Bronchial epithelial cell (primary cell): Measurements from ENCODE around the gene SLC10A7. TPM values are rescaled to one million over a fixed set of nuclear protein-coding genes. Genes with fewer than 3 reads are reported as not detected.

Source experiments
- DNase-seq: peaks from one replicate; pipeline ENCODE4 v3.0.0-alpha.2; 2010; ENCODE audit warnings: low read depth
- FAIRE-seq: peaks from 2 replicates; lab custom pipeline; 2011; peaks lifted over from hg19 to GRCh38; lab: Jason Lieb, UNC
- H3K27me3 ChIP-seq: 2 replicates; pipeline ENCODE4 v1.5.1; 2011; ENCODE audit warnings: low read length; ENCODE audit not compliant: control insufficient read depth, insufficient read depth
- H3K36me3 ChIP-seq: 2 replicates; pipeline ENCODE4 v1.5.1; 2011; ENCODE audit warnings: low read length; ENCODE audit not compliant: control insufficient read depth, insufficient read depth
- H3K4me3 ChIP-seq: 2 replicates; pipeline ENCODE4 v1.5.1; 2011; ENCODE audit warnings: mild to moderate bottlenecking, low read depth, low read length, control low read depth
- CTCF ChIP-seq: IDR thresholded peaks from 2 replicates; pipeline ENCODE4 v1.5.1; 2011; ENCODE audit warnings: mild to moderate bottlenecking, moderate library complexity, low read length, control low read depth, inconsistent platforms; ENCODE audit not compliant: insufficient read depth, severe bottlenecking
- total RNA-seq: library from RNA; depleted of rRNA; stranded (reverse); fragments of >200 nt; gene quantifications from 2 replicates; pipeline ENCODE4 v1.2.1, GENCODE V29; 2014

Gene SLC10A7
- total RNA-seq, 1 donor from 2014 or later = 7.4 TPM

- FAIRE-seq (no peak), DNase-seq (no peak)
- Histone ChIP-seq H3K27me3 (no peaks in the 10 kb centered on the region), H3K4me3 (no peak overlapping the region), H3K36me3 (no peaks in the 10 kb centered on the region)
- TF ChIP-seq CTCF = no peak
These were observed 103.9 kb downstream of the SLC10A7 start for GRCh38 chr4:146417822-146418221.

GRCh38 chr4:146415829-146416228 lies 105.9 kb downstream of the SLC10A7 start:
- no peak for TF ChIP-seq CTCF
- Histone ChIP-seq H3K4me3 (no peak overlapping the region), H3K27me3 (no peaks in the 10 kb centered on the region), H3K36me3 (no peaks in the 10 kb centered on the region)
- FAIRE-seq (no peak), DNase-seq (no peak)

GRCh38 chr4:146407669-146408084 lies 114.1 kb downstream of the SLC10A7 start:
- Histone ChIP-seq H3K36me3 (no peaks in the 10 kb centered on the region), H3K4me3 (no peak overlapping the region), H3K27me3 (no peaks in the 10 kb centered on the region)
- TF ChIP-seq CTCF = no peak
- peak; percentile 66 for DNase-seq
- FAIRE-seq = no peak

- Histone ChIP-seq H3K27me3 (no peaks in the 10 kb centered on the region), H3K36me3 (no peaks in the 10 kb centered on the region), H3K4me3 (no peak overlapping the region)
- DNase-seq (no peak), FAIRE-seq (no peak)
- no peak for TF ChIP-seq CTCF
These were observed 114.5 kb downstream of the SLC10A7 start for GRCh38 chr4:146407257-146407656.

- Histone ChIP-seq H3K4me3 (no peak overlapping the region), H3K36me3 (no peaks in the 10 kb centered on the region), H3K27me3 (no peaks in the 10 kb centered on the region)
- FAIRE-seq (no peak), DNase-seq (no peak)
- TF ChIP-seq CTCF = no peak
These were observed 120.5 kb downstream of the SLC10A7 start for GRCh38 chr4:146401274-146401673.

GRCh38 chr4:146398896-146399445 lies 122.8 kb downstream of the SLC10A7 start:
- FAIRE-seq (no peak), DNase-seq (no peak)
- Histone ChIP-seq H3K27me3 (no peaks in the 10 kb centered on the region), H3K36me3 (no peaks in the 10 kb centered on the region), H3K4me3 (no peak overlapping the region)
- no peak for TF ChIP-seq CTCF
